Colonic mucosa (tissue), 4 donors: ENCODE results near the gene UGT1A3. TPM values are rescaled to one million over a fixed set of nuclear protein-coding genes. Genes with fewer than 3 reads are reported as not detected.

Source experiments
- DNase-seq: peaks from one replicate; pipeline ENCODE4 v3.0.0-alpha.2; 2020
- H3K27ac ChIP-seq: fragments of 200-600 bp; one replicate; pipeline ENCODE4 v1.8.0; 2021
- H3K27me3 ChIP-seq: fragments of 200-600 bp; one replicate; pipeline ENCODE4 v1.8.0; 2021
- H3K36me3 ChIP-seq: fragments of 200-600 bp; one replicate; pipeline ENCODE4 v1.8.0; 2021
- H3K4me1 ChIP-seq: fragments of 200-600 bp; one replicate; pipeline ENCODE4 v1.8.0; 2021; ENCODE audit warnings: mild to moderate bottlenecking
- H3K4me3 ChIP-seq: fragments of 200-600 bp; one replicate; pipeline ENCODE4 v1.8.0; 2021
- H3K9ac ChIP-seq, 2 donors: one replicate each; pipeline ENCODE4 v1.7.0; 2013; ENCODE audit warnings: control low read depth in 2 of 2, low read depth in 2 of 2, low read length in 2 of 2
- H3K9me3 ChIP-seq: fragments of 200-600 bp; one replicate; pipeline ENCODE4 v1.8.0; 2021
- CTCF ChIP-seq: fragments of 200-600 bp; IDR thresholded peaks from one replicate; pipeline ENCODE4 v1.8.0; 2022; ENCODE audit warnings: antibody characterized with exemption, mild to moderate bottlenecking
- intact Hi-C: fragments of 100-400 bp; cut with DNase I; formaldehyde crosslinking; loops from one replicate; pipeline ENCODE4 v1.14.1; 2022
- total RNA-seq, 2 donors: library from RNA; stranded (reverse); fragmentation: NEBNext Ultra II Directional in 1 of 2; extraction: Animal tissue kit (Norgen Biotek cat#: 25700) in 1 of 2; gene quantifications; one replicate each; pipeline ENCODE4 v1.2.1, GENCODE V29; 2021
- donor health status: healthy.
- donor health status: DM: no; HTN: no; CAD: no.
- donor health status: DM: no; HTN: no; CAD: no.

UGT1A3 gene
- total RNA-seq, 2 donors from 2014 or later = 1.0 to 1.9 TPM

- no peaks in the 10 kb centered on the region for H3K36me3 ChIP-seq
These were observed 19.9 kb upstream of the UGT1A3 start for GRCh38 chr2:233708942-233709341.

GRCh38 chr2:233711312-233712008 lies 17.4 kb upstream of the UGT1A3 start:
- Histone ChIP-seq H3K36me3 (no peaks in the 10 kb centered on the region), H3K9ac (no peak overlapping the region), H3K27me3 (no peaks in the 10 kb centered on the region), H3K9me3 (no peaks in the 10 kb centered on the region), H3K4me1 (no peaks in the 10 kb centered on the region), H3K4me3 (no peak overlapping the region), H3K27ac (no peak overlapping the region)
- intact Hi-C loops = loop anchor here (10.0 kb wide), 2 partner anchors 247 to 427 kb away; no protein-coding TSS in a partner anchor
- peak; percentile 88 for DNase-seq
- TF ChIP-seq CTCF = peak; percentile 78

More at GRCh38 chr2:233708942-233709341, 19.9 kb upstream of the UGT1A3 start:
- Histone ChIP-seq H3K4me3 (no peak overlapping the region), H3K9ac (no peak overlapping the region), H3K9me3 (no peaks in the 10 kb centered on the region), H3K27me3 (no peaks in the 10 kb centered on the region), H3K4me1 (no peaks in the 10 kb centered on the region), H3K27ac (no peak overlapping the region)
- intact Hi-C loops = no loop called here
- DNase-seq = no peak
- no peak for TF ChIP-seq CTCF

- H3K27me3 ChIP-seq = no peaks in the 10 kb centered on the region
- no peak for DNase-seq
- no peak within 1 kb of the TSS for H3K4me3 ChIP-seq
- no peak within 1 kb of the TSS for H3K9ac ChIP-seq
- no peak for TF ChIP-seq CTCF
- H3K36me3 ChIP-seq = no peaks in the 10 kb centered on the region
- H3K9me3 ChIP-seq = no peaks in the 10 kb centered on the region
- H3K27ac ChIP-seq = no peak within 1 kb of the TSS
- intact Hi-C loops = loop anchor here (10.0 kb wide), 2 partner anchors 248 to 428 kb away; no protein-coding TSS in a partner anchor
- no peaks in the 10 kb centered on the region for H3K4me1 ChIP-seq
These were observed 16.1 kb upstream of the UGT1A3 start, which contains the start of gene UGT1A5 for GRCh38 chr2:233712611-233713261. UGT1A5 (plus strand) TSS chr2:233712907; CDS start chr2:233712992, 85 bp downstream.

GRCh38 chr2:233713262-233713615 lies 15.6 kb upstream of the UGT1A3 start:
- TF ChIP-seq CTCF = no peak
- Histone ChIP-seq H3K4me3 (no peak overlapping the region), H3K27me3 (no peaks in the 10 kb centered on the region), H3K9me3 (no peaks in the 10 kb centered on the region), H3K4me1 (no peaks in the 10 kb centered on the region), H3K27ac (no peak overlapping the region), H3K9ac (no peak overlapping the region), H3K36me3 (no peaks in the 10 kb centered on the region)
- intact Hi-C loops = loop anchor here (10.0 kb wide), 2 partner anchors 248 to 428 kb away; no protein-coding TSS in a partner anchor
- no peak for DNase-seq

- no peak for TF ChIP-seq CTCF
- Histone ChIP-seq H3K4me1 (no peaks in the 10 kb centered on the region), H3K27me3 (no peaks in the 10 kb centered on the region), H3K9ac (no peak overlapping the region), H3K9me3 (no peaks in the 10 kb centered on the region), H3K27ac (no peak overlapping the region), H3K4me3 (no peak overlapping the region), H3K36me3 (no peaks in the 10 kb centered on the region)
- no peak for DNase-seq
- intact Hi-C loops = loop anchor here (10.0 kb wide), 2 partner anchors 249 to 429 kb away; no protein-coding TSS in a partner anchor
These were observed 14.7 kb upstream of the UGT1A3 start for GRCh38 chr2:233714121-233714520.
